ENCODE data around the gene MEIOSIN. TPM values are rescaled to one million over a fixed set of nuclear protein-coding genes. Genes with fewer than 3 reads are reported as not detected.
A peak's percentile ranks its signal among the peaks of the same experiment; 100 is the strongest.

MEIOSIN gene
- total and polyA plus RNA-seq, 9 of the 15 experiments (the other 6 are each of a cell fraction or from before 2014, with no cell fraction given): 0.06 to 2.0 (median 0.76) TPM

DNA sequence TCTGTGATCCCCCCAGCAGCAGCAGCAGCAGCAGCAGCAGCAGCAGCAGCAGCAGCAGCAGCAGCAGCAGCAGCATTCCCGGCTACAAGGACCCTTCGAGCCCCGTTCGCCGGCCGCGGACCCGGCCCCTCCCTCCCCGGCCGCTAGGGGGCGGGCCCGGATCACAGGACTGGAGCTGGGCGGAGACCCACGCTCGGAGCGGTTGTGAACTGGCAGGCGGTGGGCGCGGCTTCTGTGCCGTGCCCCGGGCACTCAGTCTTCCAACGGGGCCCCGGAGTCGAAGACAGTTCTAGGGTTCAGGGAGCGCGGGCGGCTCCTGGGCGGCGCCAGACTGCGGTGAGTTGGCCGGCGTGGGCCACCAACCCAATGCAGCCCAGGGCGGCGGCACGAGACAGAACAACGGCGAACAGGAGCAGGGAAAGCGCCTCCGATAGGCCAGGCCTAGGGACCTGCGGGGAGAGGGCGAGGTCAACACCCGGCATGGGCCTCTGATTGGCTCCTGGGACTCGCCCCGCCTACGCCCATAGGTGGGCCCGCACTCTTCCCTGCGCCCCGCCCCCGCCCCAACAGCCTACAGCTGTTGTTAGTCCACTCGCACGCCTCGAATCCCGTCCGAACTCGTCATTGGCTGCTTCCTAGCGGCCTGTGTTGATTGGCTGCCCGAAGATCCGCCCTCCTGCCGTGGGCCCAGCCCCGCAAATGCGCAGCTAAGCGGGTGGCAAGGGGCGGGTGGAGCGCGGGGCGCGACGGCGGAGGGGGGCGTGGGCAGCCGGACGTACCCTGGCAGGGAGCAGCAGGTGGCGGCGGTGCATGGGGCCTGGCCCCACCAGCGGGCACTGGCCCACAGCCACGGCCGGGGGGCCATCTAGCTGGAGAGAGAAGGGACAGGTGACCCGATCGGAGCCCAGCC lies 37.2 kb downstream of the MEIOSIN start (continued):
- TF ChIP-seq ZNF764 (CRISPR knock-in tag; IDR thresholded peaks at IDR 0.05; ENCODE audit: low read depth): 0 out of 2 replicates have a peak, but pooled peaks have one; percentile 60
- peak; percentile 56; the same call in 1 of the 2 replicates for TF ChIP-seq TOE1 (IDR thresholded peaks at IDR 0.05; ENCODE audit: borderline replicate concordance)
- no peak for TF ChIP-seq TOE1 (CRISPR knock-in tag; IDR thresholded peaks at IDR 0.05; ENCODE audit: borderline replicate concordance, low read depth)
- TF ChIP-seq, protein P1, sequence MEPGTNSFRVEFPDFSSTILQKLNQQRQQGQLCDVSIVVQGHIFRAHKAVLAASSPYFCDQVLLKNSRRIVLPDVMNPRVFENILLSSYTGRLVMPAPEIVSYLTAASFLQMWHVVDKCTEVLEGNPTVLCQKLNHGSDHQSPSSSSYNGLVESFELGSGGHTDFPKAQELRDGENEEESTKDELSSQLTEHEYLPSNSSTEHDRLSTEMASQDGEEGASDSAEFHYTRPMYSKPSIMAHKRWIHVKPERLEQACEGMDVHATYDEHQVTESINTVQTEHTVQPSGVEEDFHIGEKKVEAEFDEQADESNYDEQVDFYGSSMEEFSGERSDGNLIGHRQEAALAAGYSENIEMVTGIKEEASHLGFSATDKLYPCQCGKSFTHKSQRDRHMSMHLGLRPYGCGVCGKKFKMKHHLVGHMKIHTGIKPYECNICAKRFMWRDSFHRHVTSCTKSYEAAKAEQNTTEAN (CRISPR knock-in tag; IDR thresholded peaks at IDR 0.05): peak; percentile 38; the same call in 1 of the 2 replicates
- TF ChIP-seq LCOR (CRISPR knock-in tag; IDR thresholded peaks at IDR 0.05): peak; percentile 92
- TF ChIP-seq SAFB (IDR thresholded peaks at IDR 0.05; ENCODE audit: borderline replicate concordance, low read depth, low read length): peak; percentile 82
- TF ChIP-seq, protein P2, sequence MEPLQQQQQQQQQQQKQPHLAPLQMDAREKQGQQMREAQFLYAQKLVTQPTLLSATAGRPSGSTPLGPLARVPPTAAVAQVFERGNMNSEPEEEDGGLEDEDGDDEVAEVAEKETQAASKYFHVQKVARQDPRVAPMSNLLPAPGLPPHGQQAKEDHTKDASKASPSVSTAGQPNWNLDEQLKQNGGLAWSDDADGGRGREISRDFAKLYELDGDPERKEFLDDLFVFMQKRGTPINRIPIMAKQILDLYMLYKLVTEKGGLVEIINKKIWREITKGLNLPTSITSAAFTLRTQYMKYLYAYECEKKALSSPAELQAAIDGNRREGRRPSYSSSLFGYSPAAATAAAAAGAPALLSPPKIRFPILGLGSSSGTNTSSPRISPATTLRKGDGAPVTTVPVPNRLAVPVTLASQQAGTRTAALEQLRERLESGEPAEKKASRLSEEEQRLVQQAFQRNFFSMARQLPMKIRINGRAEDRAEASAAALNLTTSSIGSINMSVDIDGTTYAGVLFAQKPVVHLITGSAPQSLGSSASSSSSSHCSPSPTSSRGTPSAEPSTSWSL (CRISPR knock-in tag; IDR thresholded peaks at IDR 0.05; ENCODE audit: borderline replicate concordance): no peak
- TF ChIP-seq, protein P3, sequence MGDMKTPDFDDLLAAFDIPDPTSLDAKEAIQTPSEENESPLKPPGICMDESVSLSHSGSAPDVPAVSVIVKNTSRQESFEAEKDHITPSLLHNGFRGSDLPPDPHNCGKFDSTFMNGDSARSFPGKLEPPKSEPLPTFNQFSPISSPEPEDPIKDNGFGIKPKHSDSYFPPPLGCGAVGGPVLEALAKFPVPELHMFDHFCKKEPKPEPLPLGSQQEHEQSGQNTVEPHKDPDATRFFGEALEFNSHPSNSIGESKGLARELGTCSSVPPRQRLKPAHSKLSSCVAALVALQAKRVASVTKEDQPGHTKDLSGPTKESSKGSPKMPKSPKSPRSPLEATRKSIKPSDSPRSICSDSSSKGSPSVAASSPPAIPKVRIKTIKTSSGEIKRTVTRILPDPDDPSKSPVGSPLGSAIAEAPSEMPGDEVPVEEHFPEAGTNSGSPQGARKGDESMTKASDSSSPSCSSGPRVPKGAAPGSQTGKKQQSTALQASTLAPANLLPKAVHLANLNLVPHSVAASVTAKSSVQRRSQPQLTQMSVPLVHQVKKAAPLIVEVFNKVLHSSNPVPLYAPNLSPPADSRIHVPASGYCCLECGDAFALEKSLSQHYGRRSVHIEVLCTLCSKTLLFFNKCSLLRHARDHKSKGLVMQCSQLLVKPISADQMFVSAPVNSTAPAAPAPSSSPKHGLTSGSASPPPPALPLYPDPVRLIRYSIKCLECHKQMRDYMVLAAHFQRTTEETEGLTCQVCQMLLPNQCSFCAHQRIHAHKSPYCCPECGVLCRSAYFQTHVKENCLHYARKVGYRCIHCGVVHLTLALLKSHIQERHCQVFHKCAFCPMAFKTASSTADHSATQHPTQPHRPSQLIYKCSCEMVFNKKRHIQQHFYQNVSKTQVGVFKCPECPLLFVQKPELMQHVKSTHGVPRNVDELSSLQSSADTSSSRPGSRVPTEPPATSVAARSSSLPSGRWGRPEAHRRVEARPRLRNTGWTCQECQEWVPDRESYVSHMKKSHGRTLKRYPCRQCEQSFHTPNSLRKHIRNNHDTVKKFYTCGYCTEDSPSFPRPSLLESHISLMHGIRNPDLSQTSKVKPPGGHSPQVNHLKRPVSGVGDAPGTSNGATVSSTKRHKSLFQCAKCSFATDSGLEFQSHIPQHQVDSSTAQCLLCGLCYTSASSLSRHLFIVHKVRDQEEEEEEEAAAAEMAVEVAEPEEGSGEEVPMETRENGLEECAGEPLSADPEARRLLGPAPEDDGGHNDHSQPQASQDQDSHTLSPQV (IDR thresholded peaks at IDR 0.05): peak; percentile 85
- TF ChIP-seq NONO (IDR thresholded peaks at IDR 0.05; ENCODE audit: low read depth in 2 of 2, low read length in 1 of 2): peak in 1 of 2 experiments; percentile 90; a peak in 2 of 4 replicates
- no peak for TF ChIP-seq PHTF2 (CRISPR knock-in tag; IDR thresholded peaks at IDR 0.05)
- TF ChIP-seq EGR1 (conservative IDR thresholded peaks at IDR 0.05): peak; percentile 94
- no peak for TF ChIP-seq ZNF79 (CRISPR knock-in tag; IDR thresholded peaks at IDR 0.05; ENCODE audit: low read depth)
- TF ChIP-seq, protein P4, sequence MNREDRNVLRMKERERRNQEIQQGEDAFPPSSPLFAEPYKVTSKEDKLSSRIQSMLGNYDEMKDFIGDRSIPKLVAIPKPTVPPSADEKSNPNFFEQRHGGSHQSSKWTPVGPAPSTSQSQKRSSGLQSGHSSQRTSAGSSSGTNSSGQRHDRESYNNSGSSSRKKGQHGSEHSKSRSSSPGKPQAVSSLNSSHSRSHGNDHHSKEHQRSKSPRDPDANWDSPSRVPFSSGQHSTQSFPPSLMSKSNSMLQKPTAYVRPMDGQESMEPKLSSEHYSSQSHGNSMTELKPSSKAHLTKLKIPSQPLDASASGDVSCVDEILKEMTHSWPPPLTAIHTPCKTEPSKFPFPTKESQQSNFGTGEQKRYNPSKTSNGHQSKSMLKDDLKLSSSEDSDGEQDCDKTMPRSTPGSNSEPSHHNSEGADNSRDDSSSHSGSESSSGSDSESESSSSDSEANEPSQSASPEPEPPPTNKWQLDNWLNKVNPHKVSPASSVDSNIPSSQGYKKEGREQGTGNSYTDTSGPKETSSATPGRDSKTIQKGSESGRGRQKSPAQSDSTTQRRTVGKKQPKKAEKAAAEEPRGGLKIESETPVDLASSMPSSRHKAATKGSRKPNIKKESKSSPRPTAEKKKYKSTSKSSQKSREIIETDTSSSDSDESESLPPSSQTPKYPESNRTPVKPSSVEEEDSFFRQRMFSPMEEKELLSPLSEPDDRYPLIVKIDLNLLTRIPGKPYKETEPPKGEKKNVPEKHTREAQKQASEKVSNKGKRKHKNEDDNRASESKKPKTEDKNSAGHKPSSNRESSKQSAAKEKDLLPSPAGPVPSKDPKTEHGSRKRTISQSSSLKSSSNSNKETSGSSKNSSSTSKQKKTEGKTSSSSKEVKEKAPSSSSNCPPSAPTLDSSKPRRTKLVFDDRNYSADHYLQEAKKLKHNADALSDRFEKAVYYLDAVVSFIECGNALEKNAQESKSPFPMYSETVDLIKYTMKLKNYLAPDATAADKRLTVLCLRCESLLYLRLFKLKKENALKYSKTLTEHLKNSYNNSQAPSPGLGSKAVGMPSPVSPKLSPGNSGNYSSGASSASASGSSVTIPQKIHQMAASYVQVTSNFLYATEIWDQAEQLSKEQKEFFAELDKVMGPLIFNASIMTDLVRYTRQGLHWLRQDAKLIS (CRISPR knock-in tag; IDR thresholded peaks at IDR 0.05): peak; percentile 95
- TF ChIP-seq FOSL1 (tag; conservative IDR thresholded peaks at IDR 0.05): 0 out of 2 replicates have a peak, but pooled peaks have one; percentile 3
